Umbilical cord (tissue), 2 donors: ENCODE data around the gene CAMK1G. TPM values are rescaled to one million over a fixed set of nuclear protein-coding genes. Genes with fewer than 3 reads are reported as not detected.

ENCODE experiments used
- DNase-seq: peaks from one replicate; pipeline ENCODE4 v3.0.0-alpha.2; 2015; ENCODE audit warnings: low spot score
- total RNA-seq: library from RNA; depleted of rRNA; stranded (reverse); fragments of >200 nt; gene quantifications from one replicate; pipeline ENCODE4 v1.2.3, GENCODE V29; 2014; ENCODE audit warnings: low replicate concordance; ENCODE audit not compliant: insufficient read depth

CAMK1G gene
- total RNA-seq, 1 donor from 2014 or later: not detected

DNA sequence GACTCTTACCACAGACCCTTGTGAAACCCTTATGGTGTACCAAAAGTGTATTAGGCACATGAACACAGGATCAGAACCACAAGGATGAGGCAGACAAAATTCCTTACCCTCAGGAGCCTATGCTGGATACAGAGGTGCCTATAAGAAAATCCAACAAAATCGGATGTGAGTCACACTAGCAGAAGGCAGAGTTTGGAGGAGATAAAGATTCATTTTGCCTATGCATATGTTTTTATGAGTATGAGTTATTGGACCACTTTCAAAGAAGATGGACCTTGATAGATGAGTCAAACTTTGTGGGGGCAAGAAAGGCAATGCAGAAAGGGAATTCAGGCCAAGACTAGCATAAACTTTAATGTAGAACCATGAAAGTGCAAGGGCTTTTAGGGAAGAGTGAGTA is 17.0 kb downstream of the CAMK1G start:
- DNase-seq: no peak

DNA sequence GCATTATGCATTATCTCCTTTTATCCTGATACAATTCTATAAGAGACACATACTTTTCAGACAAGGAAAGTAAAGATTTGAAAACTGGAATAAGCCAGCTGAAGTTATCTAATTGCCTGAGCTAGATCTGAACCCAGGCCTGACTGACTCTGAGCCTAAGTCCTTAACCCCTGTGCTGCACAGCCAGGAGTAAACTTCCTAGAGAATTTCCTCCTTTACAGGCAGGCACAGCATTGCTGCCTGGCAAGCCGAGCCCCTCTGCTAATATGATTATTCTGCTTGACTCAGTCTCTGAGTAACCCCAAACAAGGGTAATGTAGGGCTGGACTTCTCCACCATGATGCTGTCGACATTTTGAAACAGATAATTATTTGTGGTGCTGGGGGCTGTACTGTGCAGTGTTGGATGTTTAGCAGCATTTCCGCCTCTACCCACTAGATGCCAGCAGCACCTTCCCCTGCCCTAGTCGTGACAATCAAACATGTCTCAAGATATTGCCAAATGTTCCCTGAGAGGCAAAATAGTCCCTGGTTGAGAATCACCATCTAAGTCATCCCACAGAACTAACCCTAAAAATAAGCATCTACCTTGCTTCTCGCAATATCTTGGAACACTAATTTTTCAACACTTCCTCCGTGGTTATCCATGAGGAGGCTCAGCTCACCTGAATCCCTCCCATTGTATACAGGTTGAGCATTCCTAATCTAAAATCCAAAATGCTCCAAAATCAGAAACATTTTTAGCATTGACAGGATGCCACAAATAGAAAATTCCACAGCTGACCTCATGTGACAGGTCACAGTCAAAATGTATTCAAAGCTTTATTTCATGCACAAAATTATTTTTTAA is 18.5 kb downstream of the CAMK1G start:
- peak; percentile 36 for DNase-seq

GRCh38 chr1:209603877-209604276 is 20.4 kb downstream of the CAMK1G start:
- no peak for DNase-seq

- no peak for DNase-seq
Measured at GRCh38 chr1:209607102-209607794, 23.7 kb downstream of the CAMK1G start.

- no peak for DNase-seq
Measured at GRCh38 chr1:209607795-209608178, 24.3 kb downstream of the CAMK1G start.

- DNase-seq: no peak
Measured at GRCh38 chr1:209609041-209609790, 25.7 kb downstream of the CAMK1G start.

- no peak for DNase-seq
Measured at GRCh38 chr1:209609791-209610630, 26.5 kb downstream of the CAMK1G start.

GRCh38 chr1:209610631-209610905 is 27.1 kb downstream of the CAMK1G start:
- no peak for DNase-seq

DNA sequence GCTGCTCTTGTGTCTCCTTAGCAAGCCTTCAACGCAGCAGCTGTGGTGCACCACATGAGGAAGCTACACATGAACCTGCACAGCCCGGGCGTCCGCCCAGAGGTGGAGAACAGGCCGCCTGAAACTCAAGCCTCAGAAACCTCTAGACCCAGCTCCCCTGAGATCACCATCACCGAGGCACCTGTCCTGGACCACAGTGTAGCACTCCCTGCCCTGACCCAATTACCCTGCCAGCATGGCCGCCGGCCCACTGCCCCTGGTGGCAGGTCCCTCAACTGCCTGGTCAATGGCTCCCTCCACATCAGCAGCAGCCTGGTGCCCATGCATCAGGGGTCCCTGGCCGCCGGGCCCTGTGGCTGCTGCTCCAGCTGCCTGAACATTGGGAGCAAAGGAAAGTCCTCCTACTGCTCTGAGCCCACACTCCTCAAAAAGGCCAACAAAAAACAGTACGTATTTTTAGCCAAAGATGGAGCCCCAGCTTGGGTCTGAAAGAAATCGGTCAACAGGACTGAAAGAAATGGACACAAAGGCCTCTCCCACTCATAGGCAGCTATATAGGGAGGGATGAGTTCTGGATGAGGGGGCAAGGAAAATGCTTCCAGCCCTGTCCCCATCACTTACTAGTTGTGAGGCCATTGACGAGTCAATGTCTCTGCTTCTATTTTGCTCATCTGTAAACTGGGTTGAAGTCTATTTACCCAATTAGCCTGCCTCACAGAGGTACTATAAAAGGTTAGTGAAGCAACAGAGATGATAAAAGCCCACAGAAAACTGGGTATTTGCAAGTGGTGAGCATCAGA is 28.5 kb downstream of the CAMK1G start:
- DNase-seq: no peak

DNA sequence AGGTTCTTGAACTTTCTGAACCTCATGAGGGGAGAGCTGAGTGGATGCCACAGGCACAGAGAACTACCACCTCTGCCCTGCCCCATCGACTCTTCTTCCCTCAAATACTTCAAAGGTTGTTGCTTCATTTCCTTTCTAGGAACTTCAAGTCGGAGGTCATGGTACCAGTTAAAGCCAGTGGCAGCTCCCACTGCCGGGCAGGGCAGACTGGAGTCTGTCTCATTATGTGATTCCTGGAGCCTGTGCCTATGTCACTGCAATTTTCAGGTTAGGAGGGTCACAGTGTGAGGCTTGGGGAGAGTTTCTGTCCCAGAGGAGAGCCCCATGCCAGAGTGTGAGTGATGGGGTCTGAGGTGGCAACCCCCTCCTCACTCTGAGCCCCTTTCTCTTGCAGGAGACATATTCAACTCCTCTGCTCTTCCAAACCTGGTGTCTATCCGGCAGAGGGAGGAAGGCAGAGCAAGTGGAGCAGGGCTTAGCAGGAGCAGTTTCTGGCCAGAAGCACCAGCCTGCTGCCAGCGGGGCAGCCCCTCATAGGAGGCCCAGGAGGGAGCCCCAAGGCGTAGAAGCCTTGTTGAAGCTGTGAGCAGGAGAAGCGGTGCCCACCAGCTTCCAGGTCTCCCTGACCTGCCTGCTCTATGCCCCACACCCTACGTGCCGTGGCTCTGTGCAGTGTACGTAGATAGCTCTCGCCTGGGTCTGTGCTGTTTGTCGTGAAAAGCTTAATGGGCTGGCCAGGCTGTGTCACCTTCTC is 29.3 kb downstream of the CAMK1G start:
- no peak for DNase-seq

DNA sequence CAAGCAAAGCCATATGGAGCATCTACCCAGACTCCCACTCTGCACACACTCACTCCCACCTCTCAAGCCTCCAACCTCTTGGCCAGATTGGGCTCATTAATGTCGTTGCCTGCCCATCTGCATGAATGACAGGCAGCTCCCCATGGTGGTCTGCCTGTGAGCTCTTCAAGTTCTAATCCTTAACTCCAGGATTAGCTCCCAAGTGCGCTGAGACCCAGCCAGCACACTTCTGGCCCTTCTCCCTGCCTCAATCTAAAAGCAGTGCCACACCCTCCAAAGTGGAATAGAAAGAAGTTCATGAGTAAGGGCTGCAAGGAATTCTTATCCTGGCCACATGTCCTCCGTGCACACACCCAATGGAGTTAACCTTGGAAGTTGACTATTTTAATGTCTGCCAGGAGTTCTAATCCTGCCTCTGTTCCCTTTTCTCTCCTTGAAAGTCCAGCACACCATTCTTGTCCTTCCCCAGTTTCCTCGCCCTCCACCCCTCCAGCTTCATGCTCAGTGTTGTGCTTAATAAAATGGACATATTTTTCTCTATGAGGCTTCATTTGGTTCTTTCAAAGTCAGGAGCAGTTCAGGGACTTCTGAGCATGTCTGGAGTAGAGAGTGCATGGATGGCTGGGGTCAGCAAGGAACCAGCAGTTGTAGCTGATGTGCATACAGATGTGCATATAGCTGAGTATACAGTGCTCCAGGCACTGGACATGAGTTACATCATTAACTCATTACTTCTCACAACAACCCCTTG is 30.1 kb downstream of the CAMK1G start:
- DNase-seq: peak; percentile 5

DNA sequence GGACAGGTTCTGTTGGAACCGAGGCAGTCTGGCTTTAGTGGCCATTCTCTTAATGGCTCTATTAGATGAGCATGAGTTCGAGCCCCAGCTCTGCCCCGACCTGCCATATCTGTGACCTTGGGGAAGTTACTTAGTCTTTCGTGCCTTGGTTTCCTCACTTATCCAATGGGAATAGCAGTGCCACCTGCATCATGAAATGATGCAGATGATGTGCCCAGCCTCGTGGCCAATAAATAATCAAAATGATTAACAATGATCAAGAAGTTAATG is 30.6 kb downstream of the CAMK1G start:
- DNase-seq: no peak

DNA sequence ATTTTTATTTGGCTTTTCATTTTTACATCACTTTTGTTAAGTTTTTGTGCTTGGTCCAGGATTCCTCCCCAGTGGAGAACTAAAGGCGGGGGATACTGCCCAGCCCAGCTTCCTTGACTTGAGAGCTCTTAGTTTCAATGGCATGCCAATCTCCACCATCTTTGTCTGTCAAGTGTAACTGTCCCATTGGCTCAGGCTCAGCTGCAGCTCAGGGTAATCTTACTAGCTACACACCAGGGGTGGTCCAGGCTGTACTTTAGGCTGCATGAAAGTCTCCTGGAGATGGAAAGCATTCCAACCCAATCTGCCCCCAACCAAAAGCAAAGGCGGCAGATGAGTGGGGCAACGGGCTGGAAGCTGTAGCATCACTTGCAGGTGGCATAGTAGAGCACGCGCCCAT is 31.4 kb downstream of the CAMK1G start:
- no peak for DNase-seq

- DNase-seq: no peak
Measured at GRCh38 chr1:209616366-209617046, 33.0 kb downstream of the CAMK1G start.

GRCh38 chr1:209617047-209617673 is 33.6 kb downstream of the CAMK1G start:
- DNase-seq: no peak

DNA sequence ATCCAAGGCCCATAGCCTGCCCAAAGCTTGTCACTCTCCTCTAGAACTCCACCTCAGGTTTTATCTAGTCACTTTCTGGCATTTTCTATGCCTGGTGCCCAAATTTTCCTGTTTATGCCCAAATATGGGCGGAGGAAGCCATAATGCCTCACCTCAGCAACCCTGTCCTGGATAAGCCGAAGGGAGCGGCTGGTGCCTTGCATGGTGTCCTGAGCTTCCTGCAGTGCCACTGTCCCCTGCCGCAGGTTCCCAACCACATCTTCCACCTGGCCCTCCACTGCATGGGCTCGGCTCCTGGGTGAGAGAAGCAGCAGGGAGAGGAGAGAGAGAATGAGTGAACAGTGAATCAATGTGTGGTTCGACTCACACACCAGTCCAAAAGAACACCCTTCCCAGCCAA is 34.2 kb downstream of the CAMK1G start:
- DNase-seq: no peak

DNA sequence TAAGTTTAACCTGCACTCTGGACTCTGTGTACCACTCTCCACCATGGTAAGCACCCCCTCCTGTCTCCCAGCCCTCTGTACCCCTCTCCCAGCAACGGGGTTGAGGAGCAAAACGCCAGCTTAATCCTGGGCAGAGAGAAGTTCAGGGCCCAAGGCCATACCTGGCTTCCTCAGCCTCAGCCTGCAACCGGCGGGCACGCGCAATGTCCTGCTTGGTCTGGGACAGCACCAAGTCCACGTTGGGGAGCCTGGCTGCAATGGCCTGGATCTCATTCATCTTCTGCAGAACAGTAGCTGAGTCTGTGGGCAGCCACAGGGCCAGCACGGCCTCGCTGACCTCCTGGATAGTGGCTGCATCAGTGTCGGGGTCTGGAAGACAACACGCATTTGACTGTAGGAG is 34.8 kb downstream of the CAMK1G start:
- no peak for DNase-seq

- DNase-seq: no peak
Measured at GRCh38 chr1:209618756-209619420, 35.4 kb downstream of the CAMK1G start.
